ENCODE results near the gene MRTFB. TPM values are rescaled to one million over a fixed set of nuclear protein-coding genes. Genes with fewer than 3 reads are reported as not detected.

MRTFB gene
- total RNA-seq, 1 experiment from 2014 or later = 30.0 TPM

- Mint-ChIP-seq H3K27ac (ENCODE audit: low read depth, unreplicated experiment) (peak overlapping the region; percentile 94), H3K36me3 (ENCODE audit: insufficient read depth, unreplicated experiment) (peaks cover 28% of the 10 kb centered on the region), H3K4me3 (ENCODE audit: unreplicated experiment) (peak overlapping the region; percentile 58), H3K27me3 (ENCODE audit: insufficient read depth, unreplicated experiment) (no peaks in the 10 kb centered on the region), H3K9me3 (ENCODE audit: unreplicated experiment) (no peaks in the 10 kb centered on the region), H3K4me1 (ENCODE audit: insufficient read depth, unreplicated experiment) (peaks cover 61% of the 10 kb centered on the region)
- no peak for TF ChIP-seq CTCF (IDR thresholded peaks at IDR 0.05; ENCODE audit: unreplicated experiment)
- POLR2A ChIA-PET = interaction anchor here (0.7 to 1.4 kb wide), 8 partner anchors 8 to 218 kb away, joined by 3 to 8 read pairs (median 3); no protein-coding TSS in a partner anchor
- no peak for DNase-seq (ENCODE audit: unreplicated experiment)
- BruUV-seq (replicated peaks) = no TSS peak
- intact Hi-C loops (cut with micrococcal nuclease) = no loop called here
- CTCF ChIA-PET = interaction anchor here (0.6 to 2.3 kb wide), 8 partner anchors 59 to 389 kb away, joined by 3 to 10 read pairs (median 4); partner anchors contain the start of gene ERCC4
Measured at GRCh38 chr16:14309001-14309886, 238.1 kb downstream of the MRTFB start.

- peak; percentile 71 for DNase-seq (ENCODE audit: unreplicated experiment)
- H3K4me3 Mint-ChIP-seq (ENCODE audit: unreplicated experiment) = peak overlapping the region; percentile 58
Measured at GRCh38 chr16:14309906-14310305, 238.8 kb downstream of the MRTFB start.

GRCh38 chr16:14310519-14310991 is 239.4 kb downstream of the MRTFB start:
- no TSS peak for BruUV-seq (replicated peaks)
- no peak for DNase-seq (ENCODE audit: unreplicated experiment)
- POLR2A ChIA-PET = interaction anchor here (0.6 to 1.4 kb wide), 3 partner anchors 10 to 216 kb away, joined by 3 to 8 read pairs (median 3); no protein-coding TSS in a partner anchor

More at GRCh38 chr16:14309906-14310305, 238.8 kb downstream of the MRTFB start:
- POLR2A ChIA-PET = interaction anchor here (0.6 to 1.4 kb wide), 6 partner anchors 9 to 217 kb away, joined by 3 to 8 read pairs (median 3); no protein-coding TSS in a partner anchor
- intact Hi-C loops (cut with micrococcal nuclease) = no loop called here
- TF ChIP-seq CTCF (IDR thresholded peaks at IDR 0.05; ENCODE audit: unreplicated experiment) = no peak
- H3K27ac Mint-ChIP-seq (ENCODE audit: low read depth, unreplicated experiment) = peak overlapping the region; percentile 94
- H3K36me3 Mint-ChIP-seq (ENCODE audit: insufficient read depth, unreplicated experiment) = peaks cover 28% of the 10 kb centered on the region
- H3K4me1 Mint-ChIP-seq (ENCODE audit: insufficient read depth, unreplicated experiment) = peaks cover 59% of the 10 kb centered on the region
- CTCF ChIA-PET = interaction anchor here (0.6 to 2.3 kb wide), 6 partner anchors 60 to 220 kb away, joined by 3 to 10 read pairs (median 4); no protein-coding TSS in a partner anchor
- no TSS peak for BruUV-seq (replicated peaks)
- no peaks in the 10 kb centered on the region for H3K27me3 Mint-ChIP-seq (ENCODE audit: insufficient read depth, unreplicated experiment)
- H3K9me3 Mint-ChIP-seq (ENCODE audit: unreplicated experiment) = no peaks in the 10 kb centered on the region

More at GRCh38 chr16:14310519-14310991, 239.4 kb downstream of the MRTFB start:
- Mint-ChIP-seq H3K27ac (ENCODE audit: low read depth, unreplicated experiment) (peak overlapping the region; percentile 94), H3K27me3 (ENCODE audit: insufficient read depth, unreplicated experiment) (no peaks in the 10 kb centered on the region), H3K9me3 (ENCODE audit: unreplicated experiment) (no peaks in the 10 kb centered on the region), H3K36me3 (ENCODE audit: insufficient read depth, unreplicated experiment) (peaks cover 28% of the 10 kb centered on the region), H3K4me3 (ENCODE audit: unreplicated experiment) (peak overlapping the region; percentile 58), H3K4me1 (ENCODE audit: insufficient read depth, unreplicated experiment) (peaks cover 53% of the 10 kb centered on the region)
- CTCF ChIA-PET = interaction anchor here (0.7 to 2.3 kb wide), 4 partner anchors 10 to 1336 kb away, joined by 3 to 10 read pairs (median 4); no protein-coding TSS in a partner anchor
- TF ChIP-seq CTCF (IDR thresholded peaks at IDR 0.05; ENCODE audit: unreplicated experiment) = no peak
- intact Hi-C loops (cut with micrococcal nuclease) = no loop called here

All from MCF 10A (cell line).